COLO668 (cell line): ENCODE data around the gene EML6.
A peak's percentile ranks its signal among the peaks of the same experiment; 100 is the strongest.

Source experiments
- DNase-seq: peaks from one replicate; lab custom pipeline; 2025; ENCODE audit not compliant: unreplicated experiment; lab: John Stamatoyannopoulos, UW

The EML6 gene

DNA sequence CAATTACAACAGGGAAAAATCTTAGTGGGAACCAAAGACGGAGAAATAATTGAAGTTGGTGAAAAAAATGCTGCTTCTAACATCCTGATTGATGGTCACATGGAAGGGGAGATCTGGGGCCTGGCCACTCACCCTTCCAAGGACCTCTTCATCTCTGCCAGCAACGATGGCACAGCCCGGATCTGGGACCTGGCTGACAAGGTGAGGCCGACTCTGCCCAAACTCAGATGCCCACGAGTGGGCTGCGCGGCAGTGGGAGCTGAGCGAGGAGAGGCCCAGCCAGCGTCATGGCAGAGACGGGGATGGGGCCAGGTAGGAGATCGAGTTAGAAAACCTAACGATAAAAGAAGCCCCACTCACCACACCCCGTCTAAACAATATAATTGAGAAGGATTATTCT lies 239.0 kb downstream of the EML6 start:
- DNase-seq, result no peak

DNA sequence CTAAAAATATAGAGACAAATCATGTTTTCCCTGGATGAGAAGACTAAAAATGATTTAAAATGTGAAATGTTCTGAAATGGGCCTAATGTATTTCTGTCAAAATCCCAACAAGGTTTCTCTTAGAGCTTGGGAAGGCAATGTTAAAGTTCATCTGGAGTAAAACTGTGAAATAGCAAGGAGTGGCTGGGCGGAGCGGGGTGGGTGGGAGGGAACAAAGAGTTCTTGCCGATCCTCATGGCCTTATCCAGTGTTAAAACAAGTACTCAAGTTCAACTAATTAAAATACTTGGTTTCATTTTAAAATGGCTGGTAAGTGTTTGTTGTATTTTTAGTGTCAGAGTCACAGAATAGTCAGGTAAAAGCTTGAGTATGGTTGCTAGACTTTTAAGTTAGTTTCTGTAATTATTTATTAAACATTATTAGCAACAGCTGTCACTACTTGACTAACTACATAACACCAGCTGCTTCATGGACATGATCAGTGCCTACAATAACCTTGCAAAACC lies 239.5 kb downstream of the EML6 start:
- DNase-seq, result no peak

DNA sequence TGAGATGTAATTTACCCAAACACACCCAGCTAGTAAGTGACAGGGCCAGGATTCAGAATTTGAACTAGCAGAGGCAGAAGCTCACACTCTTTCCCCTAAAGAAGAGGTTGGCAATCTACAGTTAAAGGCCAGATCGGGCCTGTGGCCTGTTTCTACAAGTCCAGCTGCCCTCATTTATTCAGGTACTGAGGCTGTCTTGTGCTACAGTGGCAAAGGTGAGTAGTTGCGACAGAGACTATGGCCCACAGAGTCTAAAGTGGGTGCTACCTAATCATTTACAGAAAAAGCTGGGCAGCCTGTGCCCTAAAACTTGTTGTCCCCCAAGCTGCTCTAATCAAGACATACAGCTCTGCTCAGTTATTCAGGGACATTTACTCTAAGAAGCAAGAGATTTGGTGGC lies 240.0 kb downstream of the EML6 start:
- no peak for DNase-seq

DNA sequence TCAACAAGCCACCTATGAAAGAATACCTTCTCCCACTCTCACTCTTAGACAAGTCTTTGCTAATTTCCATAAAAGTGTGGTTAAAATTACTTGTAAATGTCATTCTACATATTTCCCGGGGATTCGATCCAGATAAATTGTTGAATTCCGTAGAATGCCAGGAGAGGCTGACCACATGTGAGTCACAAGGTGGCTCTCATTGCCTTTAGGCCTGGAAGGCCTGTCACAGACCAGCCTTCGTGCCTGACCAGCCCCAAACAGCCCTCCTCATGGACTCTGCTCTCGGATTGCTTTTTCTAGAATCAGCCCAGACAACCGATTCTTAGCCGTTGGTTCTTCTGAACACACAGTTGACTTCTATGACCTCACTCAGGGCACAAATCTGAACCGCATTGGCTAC lies 240.8 kb downstream of the EML6 start:
- DNase-seq, result no peak

DNA sequence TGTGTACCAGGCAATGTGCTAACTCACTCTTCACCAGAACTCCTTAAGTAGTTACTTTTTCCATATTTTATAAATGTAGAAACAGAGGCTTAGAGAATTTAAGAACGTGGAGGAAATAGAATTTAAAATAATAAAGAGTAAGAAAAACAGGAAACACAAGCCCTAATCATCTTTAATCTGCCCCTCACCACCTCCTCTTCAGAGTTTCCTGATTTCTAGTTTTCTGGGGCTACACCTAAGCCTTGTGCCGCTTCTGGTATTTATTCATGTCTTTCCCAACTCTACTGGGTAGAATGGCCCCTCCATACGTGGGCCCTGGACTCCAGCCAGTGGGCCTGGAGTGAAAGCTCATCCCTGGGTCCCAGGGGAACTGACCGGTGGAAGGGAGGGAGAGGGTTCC lies 241.4 kb downstream of the EML6 start:
- no peak for DNase-seq

DNA sequence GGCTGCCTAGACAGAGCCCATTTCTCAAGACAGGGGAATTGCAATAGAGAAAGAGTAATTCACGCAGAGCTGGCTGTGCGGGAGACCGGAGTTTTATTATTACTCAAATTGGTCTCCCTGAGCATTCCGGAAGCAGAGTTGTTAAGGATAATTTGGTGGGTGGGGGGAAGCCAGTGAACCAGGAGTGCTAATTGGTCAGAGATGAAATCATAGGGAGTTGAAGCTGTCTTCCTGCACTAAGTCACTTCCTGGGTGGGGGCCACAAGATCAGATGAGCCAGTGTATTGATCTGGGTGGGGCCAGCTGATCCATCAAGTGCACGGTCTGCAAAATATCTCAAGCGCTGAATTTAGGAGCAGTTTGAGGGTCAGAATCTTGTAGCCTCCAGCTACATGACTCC lies 242.0 kb downstream of the EML6 start:
- DNase-seq, result no peak

DNA sequence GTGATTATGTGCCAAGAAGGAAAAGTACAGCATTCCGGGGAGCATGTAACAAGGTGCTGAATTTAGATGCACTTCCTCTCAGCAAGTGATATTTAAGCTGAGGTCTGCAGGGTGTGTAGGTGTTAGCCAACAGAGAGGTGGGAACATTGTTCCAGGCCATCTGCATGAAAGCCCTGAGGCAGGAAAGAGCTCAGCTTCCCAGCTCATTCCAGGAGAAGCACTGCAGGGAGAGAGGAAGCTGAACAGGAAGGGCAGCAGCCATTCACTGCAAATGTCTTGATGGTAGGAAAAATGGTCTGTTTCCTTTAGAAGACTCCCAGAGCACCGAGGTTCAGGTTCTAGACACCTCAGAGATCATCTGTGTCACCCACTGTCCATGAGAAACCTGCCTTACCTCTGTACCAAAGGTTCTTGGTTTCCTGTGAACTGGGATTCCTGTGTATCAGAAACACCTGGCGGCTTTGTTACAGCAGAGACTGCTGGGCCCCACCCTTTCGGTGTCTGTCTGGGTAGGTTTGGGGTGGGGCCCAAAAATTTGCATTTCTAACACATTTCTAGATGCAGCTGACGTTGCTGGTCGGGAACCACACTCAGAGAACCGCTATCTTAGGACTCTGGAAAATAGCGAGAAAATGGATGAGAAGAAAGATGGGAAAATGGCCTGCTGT lies 242.8 kb downstream of the EML6 start:
- DNase-seq, result peak; percentile 34

DNA sequence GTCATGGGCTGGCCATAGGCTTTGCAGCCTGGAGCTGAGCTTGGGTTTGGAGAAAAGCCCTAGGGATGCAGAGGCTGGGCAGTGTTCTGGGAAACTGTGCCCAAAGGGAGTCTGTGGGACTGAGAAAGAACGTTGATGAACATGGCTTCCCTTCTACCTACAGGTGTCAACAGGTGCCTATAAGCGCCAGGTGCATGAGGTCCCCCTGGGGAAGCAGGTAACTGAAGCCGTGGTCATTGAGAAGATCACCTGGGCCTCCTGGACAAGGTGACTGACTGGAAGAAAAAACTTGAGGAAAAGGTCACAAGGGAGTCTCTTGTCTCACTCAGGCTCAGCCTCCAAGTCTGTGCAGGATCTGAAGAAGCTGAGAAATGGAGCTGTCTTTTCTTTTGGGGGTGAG lies 243.4 kb downstream of the EML6 start:
- no peak for DNase-seq

DNA sequence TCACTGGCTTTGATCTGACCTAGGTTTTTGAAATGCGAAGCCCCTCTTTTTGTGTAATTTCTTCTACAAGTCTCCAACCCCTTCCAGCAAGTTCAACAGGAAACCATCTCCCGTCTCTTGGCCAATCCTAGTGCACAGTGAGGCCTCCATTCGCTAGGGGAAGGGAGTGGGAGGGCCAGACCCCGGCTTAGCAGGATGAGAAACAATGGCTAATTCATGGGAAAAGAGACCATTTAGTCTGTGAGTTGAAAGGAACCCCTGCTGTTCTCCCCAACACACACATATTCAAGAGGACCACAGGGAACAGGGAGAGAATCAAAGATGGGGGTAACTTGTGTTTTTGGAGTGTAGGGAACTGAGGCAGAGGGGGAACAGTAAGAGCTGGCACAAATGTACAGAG lies 243.8 kb downstream of the EML6 start:
- no peak for DNase-seq

DNA sequence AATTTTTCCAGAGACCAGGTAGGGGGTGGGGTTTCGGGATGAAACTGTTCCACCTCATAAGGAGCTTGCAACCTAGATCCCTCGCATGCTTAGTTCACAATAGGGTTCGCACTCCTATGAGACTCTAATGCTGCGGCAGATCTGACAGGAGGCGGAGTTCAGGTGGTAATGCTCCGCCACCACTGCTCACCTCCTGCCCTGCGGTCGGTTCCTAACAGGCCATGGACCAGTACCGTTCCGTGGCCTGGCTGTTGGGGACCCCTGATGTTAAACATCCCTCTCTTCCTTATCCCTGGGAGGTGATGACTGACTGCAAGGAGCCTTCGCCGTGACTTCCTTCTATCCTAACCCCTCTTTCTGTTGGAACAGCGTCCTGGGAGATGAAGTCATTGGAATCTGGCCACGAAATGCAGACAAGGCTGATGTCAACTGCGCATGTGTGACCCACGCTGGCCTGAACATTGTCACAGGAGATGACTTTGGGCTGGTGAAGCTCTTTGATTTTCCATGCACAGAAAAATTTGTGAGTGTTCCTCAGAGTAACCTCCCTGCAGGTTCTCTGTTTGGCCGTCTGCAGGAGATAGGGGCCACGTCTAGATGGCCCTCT lies 244.4 kb downstream of the EML6 start:
- no peak for DNase-seq

DNA sequence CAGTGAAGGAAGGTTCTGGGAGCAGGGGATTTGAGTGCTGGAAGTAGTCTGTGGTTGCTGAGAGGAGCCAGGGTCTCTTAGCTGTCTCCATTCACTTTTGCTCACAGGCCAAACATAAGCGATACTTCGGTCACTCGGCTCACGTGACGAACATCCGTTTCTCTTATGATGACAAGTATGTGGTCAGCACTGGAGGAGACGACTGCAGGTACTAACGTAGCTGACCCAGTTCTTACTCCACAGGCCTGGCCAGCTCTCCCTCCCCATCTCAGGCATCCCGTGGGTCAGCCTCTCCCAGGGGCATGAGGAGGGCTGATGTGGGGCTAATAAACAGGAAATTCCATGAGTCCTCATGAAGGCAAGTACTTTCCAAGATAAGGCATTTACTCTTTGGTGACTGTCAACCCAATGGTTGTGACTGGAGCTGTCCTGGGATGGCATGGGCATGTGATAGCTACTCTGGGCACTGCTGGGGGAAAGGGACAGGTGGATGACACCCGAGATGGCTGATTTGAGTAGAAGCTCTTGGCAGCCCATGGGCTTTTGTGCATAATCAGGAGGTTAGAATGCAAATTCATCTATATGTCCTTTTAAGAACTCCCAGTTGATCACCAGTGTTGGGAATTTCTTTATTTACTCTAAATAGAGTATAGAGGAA lies 245.2 kb downstream of the EML6 start:
- DNase-seq, result no peak

DNA sequence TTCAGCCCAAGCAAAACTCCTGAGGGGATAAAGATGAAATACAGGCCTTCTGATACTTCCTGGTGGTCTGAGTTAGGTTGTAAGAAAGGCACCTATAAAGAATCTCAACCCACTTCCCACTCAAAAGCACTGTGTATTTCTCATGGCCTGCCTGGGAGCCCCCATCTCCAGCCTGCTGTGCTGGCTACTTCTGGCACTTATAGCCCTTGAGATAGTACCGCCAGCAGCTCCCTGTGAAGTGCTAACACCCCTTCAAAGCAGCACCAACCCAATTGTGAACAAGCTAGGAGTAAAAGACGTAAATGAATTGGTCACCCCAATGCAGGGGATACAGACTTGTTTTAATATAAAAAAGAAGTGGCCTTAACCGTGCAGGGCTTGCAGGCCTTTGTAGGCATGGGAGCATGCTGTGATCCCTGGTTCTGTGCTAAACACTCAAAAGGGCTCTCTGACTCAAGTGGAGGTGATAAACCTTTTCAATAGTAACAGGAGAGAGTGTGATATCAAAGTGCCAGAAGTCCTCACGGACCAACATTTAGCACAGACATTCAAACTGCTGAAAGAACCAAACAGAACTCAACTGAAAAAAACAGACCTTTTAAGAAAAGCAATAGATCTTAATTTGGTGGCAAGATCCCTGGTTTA lies 246.0 kb downstream of the EML6 start:
- DNase-seq, result no peak

DNA sequence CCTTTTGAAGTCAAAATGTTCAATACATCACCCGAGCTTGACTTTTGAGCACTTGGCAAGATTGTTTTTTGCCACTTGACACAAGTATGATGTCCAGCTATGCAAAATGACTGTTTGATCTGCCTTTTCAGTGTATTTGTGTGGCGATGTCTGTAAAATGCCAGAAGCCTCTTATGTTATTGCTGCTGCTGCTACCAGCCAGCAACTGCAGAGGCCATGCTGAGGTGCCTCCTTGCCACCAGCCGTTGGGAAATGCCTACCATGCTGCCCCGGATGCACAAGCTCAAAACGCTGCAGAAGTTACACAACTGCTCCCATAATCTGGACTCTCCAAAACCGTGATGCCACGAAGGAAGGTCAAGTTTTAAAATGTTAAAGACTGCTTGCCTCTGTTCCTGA lies 246.5 kb downstream of the EML6 start:
- DNase-seq, result no peak

DNA sequence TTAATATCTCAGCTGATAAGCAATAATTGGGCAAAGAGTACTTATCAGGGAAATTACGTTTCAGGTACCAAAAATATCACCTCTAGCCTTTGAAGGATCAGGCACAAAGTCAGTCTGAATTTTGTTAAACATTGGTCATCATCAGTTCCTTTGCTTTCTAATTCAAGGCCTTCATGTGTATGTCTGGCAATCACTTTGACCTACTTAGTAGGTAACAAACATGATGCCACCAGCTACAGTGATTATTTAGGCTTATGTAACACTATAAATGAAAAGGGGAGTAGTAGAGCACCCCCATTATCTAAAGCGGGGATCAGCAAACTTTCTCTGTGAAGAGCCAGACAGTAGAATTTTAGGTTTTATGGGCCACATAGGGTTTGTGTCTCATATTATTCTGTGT lies 251.7 kb downstream of the EML6 start:
- no peak for DNase-seq

DNA sequence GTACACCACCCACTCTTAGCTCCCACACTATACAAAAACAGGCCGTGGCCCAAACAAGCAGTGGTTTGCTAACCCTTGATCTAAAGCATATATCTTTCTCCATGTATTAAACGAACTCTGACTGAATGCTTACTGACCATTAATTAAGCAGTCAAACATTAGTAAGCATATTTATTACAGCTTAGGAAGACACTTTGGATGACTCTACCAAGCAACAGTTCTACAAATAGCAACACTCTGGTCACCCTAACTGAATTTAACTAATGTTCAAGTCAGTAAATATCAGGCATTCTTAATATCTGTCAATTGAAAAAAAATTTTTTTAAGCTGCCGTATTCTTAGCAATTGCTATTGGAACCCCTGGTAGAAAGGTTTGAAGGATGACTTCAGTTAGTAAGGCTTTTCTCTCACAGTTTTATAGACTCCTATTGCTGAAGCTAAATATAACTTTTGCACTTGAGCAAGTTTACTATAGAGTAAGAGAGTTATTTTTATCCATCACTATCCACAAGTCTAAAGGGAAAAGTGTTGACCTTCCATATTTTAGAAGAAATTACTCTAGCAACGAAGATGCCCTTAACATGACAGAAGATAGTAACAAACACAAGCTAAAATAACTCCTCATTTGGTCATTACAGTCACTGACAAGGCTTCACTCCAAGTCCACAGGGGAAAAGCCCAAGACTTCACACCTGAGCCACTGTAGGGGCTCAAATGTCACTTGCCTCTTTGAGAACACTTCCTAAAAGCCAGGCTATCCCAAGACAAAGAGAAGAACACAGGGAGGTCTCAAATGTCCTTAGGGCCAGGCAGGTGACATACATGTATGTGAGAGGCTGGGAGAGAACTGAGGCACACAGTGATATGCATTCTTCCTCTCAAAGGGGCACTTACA lies 252.4 kb downstream of the EML6 start:
- DNase-seq, result no peak

DNA sequence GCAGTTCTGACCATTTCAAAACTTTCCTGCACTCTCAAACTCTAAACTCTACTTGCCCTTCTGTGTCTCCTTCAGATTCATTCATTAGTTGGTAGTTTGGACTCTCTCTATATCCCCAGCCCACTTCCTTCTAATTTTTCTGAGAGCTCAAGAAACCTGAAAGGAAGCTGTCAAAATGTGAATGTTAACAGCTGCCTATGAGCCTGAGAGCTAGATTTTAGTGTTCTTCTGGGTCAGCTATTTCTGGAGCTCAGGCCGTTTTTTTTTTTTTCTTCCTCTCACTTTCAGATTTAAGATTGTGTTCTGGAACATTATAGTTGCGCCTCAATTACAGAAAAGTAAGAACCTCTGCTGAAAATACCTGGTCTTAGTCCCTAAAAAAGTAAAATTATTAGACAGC lies 253.7 kb downstream of the EML6 start:
- no peak for DNase-seq

DNA sequence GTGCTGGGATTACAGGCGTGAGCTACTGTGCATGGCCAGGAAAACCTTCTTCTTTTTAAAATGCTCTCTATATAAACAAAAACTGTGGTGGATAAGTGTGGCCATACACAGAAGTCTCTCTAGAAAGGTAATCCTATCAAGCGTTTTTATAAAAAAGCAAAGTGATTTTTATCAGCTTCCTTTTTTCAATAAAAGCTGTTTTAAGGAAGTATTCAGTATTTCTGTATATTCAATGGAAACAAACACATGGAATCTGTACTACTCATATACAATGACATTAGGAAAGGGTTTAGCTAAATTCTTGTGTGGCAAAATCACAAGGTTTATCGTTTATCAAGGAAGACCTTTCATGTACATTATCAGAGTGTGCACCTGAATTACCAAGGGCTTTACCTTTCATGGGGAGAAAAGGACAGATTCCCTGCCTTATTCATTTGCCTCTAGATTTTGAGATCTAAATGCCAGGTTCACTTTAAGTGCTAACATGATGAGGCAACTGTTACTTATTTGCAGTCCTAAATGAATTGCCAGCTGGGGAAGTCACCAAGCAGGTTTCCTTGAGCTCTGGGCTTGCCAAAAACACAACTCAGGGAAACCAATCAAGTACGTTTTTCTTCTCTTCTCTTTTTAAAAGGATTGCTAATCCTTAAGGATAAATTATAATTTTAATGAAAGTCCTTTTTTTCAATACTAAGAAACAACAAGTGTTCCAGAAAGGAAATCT lies 256.0 kb downstream of the EML6 start:
- DNase-seq, result no peak

DNA sequence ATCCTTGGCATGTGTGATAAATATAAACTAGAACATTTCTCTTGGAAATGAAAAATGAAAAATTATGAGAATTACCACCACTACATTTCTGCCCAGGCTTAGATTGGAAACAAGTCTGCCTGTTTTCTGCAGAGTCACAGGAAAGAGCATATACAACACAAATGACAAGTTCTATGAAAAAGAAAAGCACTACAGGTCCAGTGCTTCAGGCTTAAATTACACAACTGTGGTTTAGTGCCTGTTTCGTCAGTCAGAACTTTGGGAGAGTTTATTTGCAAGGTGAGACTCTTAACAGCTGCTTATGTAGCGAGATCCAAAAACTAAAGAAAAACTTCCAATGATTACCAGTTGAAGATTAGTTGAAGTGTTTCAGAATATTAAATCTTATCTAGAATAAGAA lies 257.9 kb downstream of the EML6 start:
- no peak for DNase-seq

DNA sequence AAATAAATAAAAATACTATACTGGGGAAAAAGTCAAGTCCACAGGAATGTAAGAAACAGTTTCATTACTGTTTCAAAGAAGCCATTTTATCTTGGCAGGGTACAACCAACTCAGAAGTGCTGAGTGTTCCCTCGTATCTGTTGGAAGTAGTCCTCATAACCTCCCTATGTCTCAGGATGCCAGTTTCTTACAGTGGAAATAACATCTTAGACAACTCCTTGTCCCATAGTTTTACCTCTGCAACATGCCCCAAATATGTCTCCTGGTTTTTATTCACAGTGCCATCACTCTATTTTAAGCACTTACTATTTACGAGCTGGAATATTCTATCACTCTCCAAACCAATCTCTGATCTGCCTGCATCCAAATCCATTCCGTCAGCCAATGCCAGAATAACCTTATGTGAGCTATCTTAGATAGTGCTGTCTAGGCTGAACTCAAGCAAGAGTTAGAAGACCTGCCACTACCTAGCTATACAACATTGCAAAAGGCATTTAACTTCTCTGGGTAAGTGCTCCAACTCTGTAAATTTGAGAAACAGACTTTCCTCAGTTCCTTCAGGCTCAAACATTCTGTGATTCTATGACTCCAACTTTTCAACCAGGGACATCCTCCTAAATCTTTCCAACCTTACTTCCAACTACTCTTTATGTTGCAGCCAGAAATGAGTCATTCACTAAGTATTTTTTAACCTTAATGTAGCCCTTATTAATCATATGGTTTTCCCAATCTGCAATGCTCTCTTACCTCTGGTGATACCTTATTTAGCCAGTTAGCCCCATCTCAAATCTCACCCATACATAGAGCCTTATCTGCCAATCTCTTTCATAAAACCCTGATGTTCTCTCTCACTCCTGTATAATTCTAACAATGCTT lies 260.1 kb downstream of the EML6 start:
- no peak for DNase-seq
